HepG2 (cell line): Measurements from ENCODE around the gene ANKS3.

Experiments
- CCAR2 ChIP-seq: fragments of 200-400 bp; formaldehyde crosslinking; optimal IDR thresholded peaks from 2 replicates; pipeline ENCODE3; 2018; ENCODE audit warnings: low read depth, mild to moderate bottlenecking, low read length, moderate library complexity
- CREB1 ChIP-seq, 2 experiments: fragments of 450-650 bp in 1 of 2; IDR thresholded peaks; 2 replicates each; pipeline ENCODE4 v1.6.1; 2016 to 2017; ENCODE audit warnings: control low read depth in 1 of 2, mild to moderate bottlenecking in 1 of 2, missing compliant biosample characterization in 1 of 2, missing genetic modification characterization in 1 of 2
- EZH2 ChIP-seq: conservative IDR thresholded peaks from 2 replicates; pipeline ENCODE4 v1.6.1; 2012; ENCODE audit warnings: mild to moderate bottlenecking, low read depth, low read length, moderate library complexity
- HDAC2 ChIP-seq: sonication (generic); formaldehyde crosslinking; IDR thresholded peaks from 2 replicates; pipeline ENCODE4 v1.4.0; 2020; ENCODE audit warnings: missing genetic modification reagents
- MBNL3 ChIP-seq: fragments of 250-450 bp; sonication (Bioruptor Pico); conservative IDR thresholded peaks from 2 replicates; pipeline ENCODE4 v1.8.0; 2022; ENCODE audit warnings: mild to moderate bottlenecking, inconsistent platforms
- TBP ChIP-seq: sonication (generic); formaldehyde crosslinking; IDR thresholded peaks from 2 replicates; pipeline ENCODE4 v1.5.0; 2020; ENCODE audit warnings: missing genetic modification reagents
- ZNF383 ChIP-seq: sonication (generic); formaldehyde crosslinking; IDR thresholded peaks from 2 replicates; pipeline ENCODE4 v1.4.0; 2020; ENCODE audit warnings: missing genetic modification reagents, mild to moderate bottlenecking, borderline replicate concordance
- ZSCAN9 ChIP-seq: IDR thresholded peaks from 2 replicates; pipeline ENCODE4 v1.6.1; 2016; ENCODE audit warnings: borderline replicate concordance
- TF ChIP-seq, protein P1 (sequence below): sonication (generic); formaldehyde crosslinking; IDR thresholded peaks from 2 replicates; pipeline ENCODE4 v1.5.0; 2020; ENCODE audit warnings: mild to moderate bottlenecking, missing genetic modification reagents, moderate library complexity
- TF ChIP-seq, protein P2 (sequence below): sonication (generic); formaldehyde crosslinking; IDR thresholded peaks from 2 replicates; pipeline ENCODE4 v1.8.0; 2022; ENCODE audit warnings: missing genetic modification reagents, mild to moderate bottlenecking, inconsistent platforms, borderline replicate concordance
- TF ChIP-seq, protein P3 (sequence below): sonication (generic); formaldehyde crosslinking; IDR thresholded peaks from 2 replicates; pipeline ENCODE4 v1.8.1; 2022; ENCODE audit warnings: mild to moderate bottlenecking, missing genetic modification reagents

DNA sequence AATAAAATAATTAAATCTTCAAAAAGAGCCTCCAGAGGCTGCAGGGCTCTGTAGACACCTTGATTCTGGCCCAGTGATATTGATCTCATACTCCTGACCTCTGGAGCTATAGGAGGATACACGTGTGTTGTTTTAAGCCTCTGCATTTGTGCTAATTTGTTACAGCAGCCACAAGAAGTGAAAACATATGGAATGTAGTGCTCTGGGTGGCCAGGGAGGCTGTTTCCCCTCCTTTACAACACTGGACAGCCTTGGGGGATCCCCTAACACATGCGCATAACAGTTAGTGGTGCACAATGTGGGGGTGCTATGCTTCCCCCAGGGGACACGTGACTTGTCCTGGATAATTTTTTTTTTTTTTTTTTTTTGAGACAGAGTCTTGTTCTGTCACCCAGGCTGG lies 37.6 kb upstream of the ANKS3 start:
- no peak for TF ChIP-seq ZSCAN9 (CRISPR knock-in tag)
- TF ChIP-seq EZH2, result no peak
- TF ChIP-seq, protein P1, sequence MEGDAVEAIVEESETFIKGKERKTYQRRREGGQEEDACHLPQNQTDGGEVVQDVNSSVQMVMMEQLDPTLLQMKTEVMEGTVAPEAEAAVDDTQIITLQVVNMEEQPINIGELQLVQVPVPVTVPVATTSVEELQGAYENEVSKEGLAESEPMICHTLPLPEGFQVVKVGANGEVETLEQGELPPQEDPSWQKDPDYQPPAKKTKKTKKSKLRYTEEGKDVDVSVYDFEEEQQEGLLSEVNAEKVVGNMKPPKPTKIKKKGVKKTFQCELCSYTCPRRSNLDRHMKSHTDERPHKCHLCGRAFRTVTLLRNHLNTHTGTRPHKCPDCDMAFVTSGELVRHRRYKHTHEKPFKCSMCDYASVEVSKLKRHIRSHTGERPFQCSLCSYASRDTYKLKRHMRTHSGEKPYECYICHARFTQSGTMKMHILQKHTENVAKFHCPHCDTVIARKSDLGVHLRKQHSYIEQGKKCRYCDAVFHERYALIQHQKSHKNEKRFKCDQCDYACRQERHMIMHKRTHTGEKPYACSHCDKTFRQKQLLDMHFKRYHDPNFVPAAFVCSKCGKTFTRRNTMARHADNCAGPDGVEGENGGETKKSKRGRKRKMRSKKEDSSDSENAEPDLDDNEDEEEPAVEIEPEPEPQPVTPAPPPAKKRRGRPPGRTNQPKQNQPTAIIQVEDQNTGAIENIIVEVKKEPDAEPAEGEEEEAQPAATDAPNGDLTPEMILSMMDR (CRISPR knock-in tag), result no peak
- no peak for TF ChIP-seq TBP (CRISPR knock-in tag)
- TF ChIP-seq, protein P2, sequence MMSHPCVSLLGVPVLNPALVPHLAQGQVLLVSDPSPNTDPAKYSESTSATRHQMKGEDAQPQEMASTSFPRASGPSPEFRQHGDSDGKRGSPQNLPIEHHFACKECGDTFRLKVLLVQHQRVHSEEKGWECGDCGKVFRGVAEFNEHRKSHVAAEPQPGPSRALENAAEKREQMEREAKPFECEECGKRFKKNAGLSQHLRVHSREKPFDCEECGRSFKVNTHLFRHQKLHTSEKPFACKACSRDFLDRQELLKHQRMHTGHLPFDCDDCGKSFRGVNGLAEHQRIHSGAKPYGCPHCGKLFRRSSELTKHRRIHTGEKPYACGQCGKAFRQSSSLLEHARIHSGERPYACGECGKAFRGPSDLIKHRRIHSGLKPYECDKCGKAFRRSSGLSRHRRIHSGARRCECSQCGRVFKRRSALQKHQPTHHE, result no peak
- no peak for TF ChIP-seq MBNL3
- no peak for TF ChIP-seq CREB1 (IDR thresholded peaks at IDR 0.05)
- no peak for TF ChIP-seq CREB1 (CRISPR knock-in tag; IDR thresholded peaks at IDR 0.05)
- TF ChIP-seq HDAC2 (CRISPR knock-in tag), result no peak
- TF ChIP-seq ZNF383 (CRISPR knock-in tag), result no peak
- TF ChIP-seq, protein P3, sequence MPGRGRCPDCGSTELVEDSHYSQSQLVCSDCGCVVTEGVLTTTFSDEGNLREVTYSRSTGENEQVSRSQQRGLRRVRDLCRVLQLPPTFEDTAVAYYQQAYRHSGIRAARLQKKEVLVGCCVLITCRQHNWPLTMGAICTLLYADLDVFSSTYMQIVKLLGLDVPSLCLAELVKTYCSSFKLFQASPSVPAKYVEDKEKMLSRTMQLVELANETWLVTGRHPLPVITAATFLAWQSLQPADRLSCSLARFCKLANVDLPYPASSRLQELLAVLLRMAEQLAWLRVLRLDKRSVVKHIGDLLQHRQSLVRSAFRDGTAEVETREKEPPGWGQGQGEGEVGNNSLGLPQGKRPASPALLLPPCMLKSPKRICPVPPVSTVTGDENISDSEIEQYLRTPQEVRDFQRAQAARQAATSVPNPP (CRISPR knock-in tag), result no peak
- TF ChIP-seq CCAR2, result no peak
